Measurements from ENCODE around the gene TAF4. TPM values are rescaled to one million over a fixed set of nuclear protein-coding genes. Genes with fewer than 3 reads are reported as not detected.

TAF4 gene, protein sequence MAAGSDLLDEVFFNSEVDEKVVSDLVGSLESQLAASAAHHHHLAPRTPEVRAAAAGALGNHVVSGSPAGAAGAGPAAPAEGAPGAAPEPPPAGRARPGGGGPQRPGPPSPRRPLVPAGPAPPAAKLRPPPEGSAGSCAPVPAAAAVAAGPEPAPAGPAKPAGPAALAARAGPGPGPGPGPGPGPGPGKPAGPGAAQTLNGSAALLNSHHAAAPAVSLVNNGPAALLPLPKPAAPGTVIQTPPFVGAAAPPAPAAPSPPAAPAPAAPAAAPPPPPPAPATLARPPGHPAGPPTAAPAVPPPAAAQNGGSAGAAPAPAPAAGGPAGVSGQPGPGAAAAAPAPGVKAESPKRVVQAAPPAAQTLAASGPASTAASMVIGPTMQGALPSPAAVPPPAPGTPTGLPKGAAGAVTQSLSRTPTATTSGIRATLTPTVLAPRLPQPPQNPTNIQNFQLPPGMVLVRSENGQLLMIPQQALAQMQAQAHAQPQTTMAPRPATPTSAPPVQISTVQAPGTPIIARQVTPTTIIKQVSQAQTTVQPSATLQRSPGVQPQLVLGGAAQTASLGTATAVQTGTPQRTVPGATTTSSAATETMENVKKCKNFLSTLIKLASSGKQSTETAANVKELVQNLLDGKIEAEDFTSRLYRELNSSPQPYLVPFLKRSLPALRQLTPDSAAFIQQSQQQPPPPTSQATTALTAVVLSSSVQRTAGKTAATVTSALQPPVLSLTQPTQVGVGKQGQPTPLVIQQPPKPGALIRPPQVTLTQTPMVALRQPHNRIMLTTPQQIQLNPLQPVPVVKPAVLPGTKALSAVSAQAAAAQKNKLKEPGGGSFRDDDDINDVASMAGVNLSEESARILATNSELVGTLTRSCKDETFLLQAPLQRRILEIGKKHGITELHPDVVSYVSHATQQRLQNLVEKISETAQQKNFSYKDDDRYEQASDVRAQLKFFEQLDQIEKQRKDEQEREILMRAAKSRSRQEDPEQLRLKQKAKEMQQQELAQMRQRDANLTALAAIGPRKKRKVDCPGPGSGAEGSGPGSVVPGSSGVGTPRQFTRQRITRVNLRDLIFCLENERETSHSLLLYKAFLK
- total RNA-seq (2022; extraction: Qiagen RNA extraction), result 15.3 to 18.4 TPM (median 15.4 TPM) in 5 replicates

DNA sequence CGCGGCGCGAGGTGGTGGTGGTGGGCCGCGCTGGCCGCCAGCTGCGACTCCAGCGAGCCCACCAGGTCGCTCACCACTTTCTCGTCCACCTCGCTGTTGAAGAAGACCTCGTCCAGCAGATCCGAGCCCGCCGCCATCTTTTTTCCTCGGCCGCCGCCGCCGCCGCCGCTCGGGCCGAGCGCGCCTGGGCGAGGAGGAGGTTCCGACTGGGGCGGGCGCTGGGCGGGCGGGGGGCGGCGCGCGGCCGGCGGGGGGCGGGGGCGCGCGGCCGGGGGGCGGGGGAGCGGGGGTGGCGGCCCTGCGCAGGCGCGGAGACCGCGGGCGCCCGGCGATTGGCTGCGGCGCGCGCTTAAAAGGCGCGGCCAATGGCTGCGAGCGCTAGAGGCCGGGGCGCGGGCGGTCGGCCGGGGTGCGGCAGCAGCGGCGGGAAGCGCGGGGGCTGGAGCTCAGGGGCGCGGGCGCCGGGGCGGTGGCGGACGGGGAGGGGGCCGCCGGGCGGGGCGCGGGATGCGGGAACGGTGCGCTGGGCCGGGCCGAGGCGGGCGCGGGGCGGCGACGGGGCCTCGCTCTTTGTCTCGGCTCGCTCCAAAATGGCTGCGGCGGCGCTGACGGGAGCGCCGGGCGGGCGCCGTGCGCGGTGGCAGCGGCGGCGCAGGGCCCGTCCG is at the start of gene TAF4:
Gene TAF4, minus strand, starts transcription at position 208 of the 665 bp plus-strand sequence. Its CDS starts 71 bp downstream, at position 137.

Other genes with a start within 250 kb of the TAF4 start
- 23.4 to 27.6 TPM (median 26.1 TPM) in 5 replicates for gene LSM14B, start 56.6 kb upstream of the TAF4 start, total RNA-seq (2022; extraction: Qiagen RNA extraction)
- 494 to 584 TPM (median 580 TPM) in 5 replicates for gene PSMA7, start 77.5 kb upstream of the TAF4 start, total RNA-seq (2022; extraction: Qiagen RNA extraction)
- 6.8 to 10.1 TPM (median 8.6 TPM) in 5 replicates for gene SS18L1, start 77.9 kb upstream of the TAF4 start, total RNA-seq (2022; extraction: Qiagen RNA extraction)
- 30.6 to 40.7 TPM (median 36.1 TPM) in 5 replicates for gene MTG2, start 117.1 kb upstream of the TAF4 start, total RNA-seq (2022; extraction: Qiagen RNA extraction)
- gene HRH3, start 154.4 kb upstream of the TAF4 start, total RNA-seq (2022; extraction: Qiagen RNA extraction), result 0.02 TPM in 1 of 5 replicates, not detected in the others
- 18.0 to 21.2 TPM (median 19.5 TPM) in 5 replicates for gene OSBPL2, start 172.6 kb upstream of the TAF4 start, total RNA-seq (2022; extraction: Qiagen RNA extraction)
- gene ADRM1, start 237.1 kb upstream of the TAF4 start, total RNA-seq (2022; extraction: Qiagen RNA extraction), result 164 to 195 TPM (median 193 TPM) in 5 replicates